ENCODE data around the gene KLHL9.

KLHL9 gene

GRCh38 chr9:21324047-21324446 lies 11.2 kb downstream of the KLHL9 start:
- no peak overlapping the region for H3K18ac ChIP-seq (ENCODE audit: low read length)
- no peak overlapping the region for H3K4me3 ChIP-seq (ENCODE audit: low read depth, low read length)
- no peak overlapping the region for H3K4me2 ChIP-seq (ENCODE audit: low read length)
- H4K91ac ChIP-seq (ENCODE audit: low read depth, low read length), result no peak overlapping the region
- peaks cover 0 to 5% of the 10 kb centered on the region in 2 experiments for H3K36me3 ChIP-seq (ENCODE audit: control insufficient read depth in 1 of 2, insufficient read depth in 2 of 2, low read length in 2 of 2)
- DNase-seq, result no peak
- no peak overlapping the region for H2AFZ ChIP-seq (ENCODE audit: insufficient read depth, low read length, poor library complexity)
- H3K79me2 ChIP-seq (ENCODE audit: control insufficient read depth, insufficient read depth, low read length, poor library complexity), result no peaks in the 10 kb centered on the region
- H3K27ac ChIP-seq (ENCODE audit: low read depth, low read length), result no peak overlapping the region
- no peak overlapping the region for H4K12ac ChIP-seq (ENCODE audit: low read depth, low read length)
- H2BK120ac ChIP-seq (ENCODE audit: insufficient read depth, low read length, poor library complexity), result no peak overlapping the region
- no peak overlapping the region for H3K4ac ChIP-seq (ENCODE audit: low read depth, low read length)
- no peak overlapping the region for H3K23ac ChIP-seq (ENCODE audit: low read length)
- WGBS (ENCODE audit: extremely low coverage, insufficient coverage, insufficient read length), result no CpG with 5 or more reads among the region's 4 CpGs
- no peak overlapping the region for H4K8ac ChIP-seq (ENCODE audit: low read depth, low read length)
- H3K79me1 ChIP-seq (ENCODE audit: low read length), result no peaks in the 10 kb centered on the region
- no peaks in the 10 kb centered on the region for H3K9me3 ChIP-seq (ENCODE audit: insufficient read depth, low read depth, low read length)
- H3K14ac ChIP-seq (ENCODE audit: low read length), result no peak overlapping the region
- H2BK12ac ChIP-seq (ENCODE audit: low read length), result no peak overlapping the region
- H3K4me1 ChIP-seq (ENCODE audit: control insufficient read depth in 1 of 2, insufficient read depth in 2 of 2, low read length in 2 of 2), result no peaks in the 10 kb centered on the region
- no peaks in the 10 kb centered on the region for H3K27me3 ChIP-seq (ENCODE audit: insufficient read depth, low read length)
- no peak overlapping the region for H2BK5ac ChIP-seq (ENCODE audit: low read depth, low read length, poor library complexity)
- H3K9ac ChIP-seq (ENCODE audit: low read length), result no peak overlapping the region
- no peak overlapping the region for H2AK5ac ChIP-seq (ENCODE audit: low read length)

- no peak overlapping the region for H3K4ac ChIP-seq (ENCODE audit: low read depth, low read length)
- no peak overlapping the region for H3K4me3 ChIP-seq (ENCODE audit: low read depth, low read length)
- no peak overlapping the region for H2BK120ac ChIP-seq (ENCODE audit: insufficient read depth, low read length, poor library complexity)
- H3K27ac ChIP-seq (ENCODE audit: low read depth, low read length), result no peak overlapping the region
- no peak overlapping the region for H2BK12ac ChIP-seq (ENCODE audit: low read length)
- no peak overlapping the region for H3K9ac ChIP-seq (ENCODE audit: low read length)
- H2AFZ ChIP-seq (ENCODE audit: insufficient read depth, low read length, poor library complexity), result no peak overlapping the region
- no peak overlapping the region for H4K12ac ChIP-seq (ENCODE audit: low read depth, low read length)
- no peaks in the 10 kb centered on the region for H3K9me3 ChIP-seq (ENCODE audit: insufficient read depth, low read depth, low read length)
- no peaks in the 10 kb centered on the region for H3K4me1 ChIP-seq (ENCODE audit: control insufficient read depth in 1 of 2, insufficient read depth in 2 of 2, low read length in 2 of 2)
- no peak overlapping the region for H3K14ac ChIP-seq (ENCODE audit: low read length)
- peaks cover 0 to 5% of the 10 kb centered on the region in 2 experiments for H3K36me3 ChIP-seq (ENCODE audit: control insufficient read depth in 1 of 2, insufficient read depth in 2 of 2, low read length in 2 of 2)
- WGBS (ENCODE audit: extremely low coverage, insufficient coverage, insufficient read length), result no CpG with 5 or more reads among the region's 5 CpGs
- no peaks in the 10 kb centered on the region for H3K79me1 ChIP-seq (ENCODE audit: low read length)
- no peak for DNase-seq
- no peak overlapping the region for H3K18ac ChIP-seq (ENCODE audit: low read length)
- H4K91ac ChIP-seq (ENCODE audit: low read depth, low read length), result no peak overlapping the region
- H3K4me2 ChIP-seq (ENCODE audit: low read length), result no peak overlapping the region
- H2BK5ac ChIP-seq (ENCODE audit: low read depth, low read length, poor library complexity), result no peak overlapping the region
- H4K8ac ChIP-seq (ENCODE audit: low read depth, low read length), result peak overlapping the region; percentile 28
- H3K79me2 ChIP-seq (ENCODE audit: control insufficient read depth, insufficient read depth, low read length, poor library complexity), result no peaks in the 10 kb centered on the region
- H3K23ac ChIP-seq (ENCODE audit: low read length), result no peak overlapping the region
- H3K27me3 ChIP-seq (ENCODE audit: insufficient read depth, low read length), result no peaks in the 10 kb centered on the region
- H2AK5ac ChIP-seq (ENCODE audit: low read length), result no peak overlapping the region
Observed at GRCh38 chr9:21322911-21323461, 12.2 kb downstream of the KLHL9 start.

- Histone ChIP-seq H3K27me3 (ENCODE audit: insufficient read depth, low read length) (no peaks in the 10 kb centered on the region), H4K8ac (ENCODE audit: low read depth, low read length) (no peak overlapping the region), H3K14ac (ENCODE audit: low read length) (no peak overlapping the region), H3K27ac (ENCODE audit: low read depth, low read length) (no peak overlapping the region), H4K12ac (ENCODE audit: low read depth, low read length) (no peak overlapping the region), H3K4ac (ENCODE audit: low read depth, low read length) (no peak overlapping the region), H2BK5ac (ENCODE audit: low read depth, low read length, poor library complexity) (no peak overlapping the region), H3K4me1 (ENCODE audit: control insufficient read depth in 1 of 2, insufficient read depth in 2 of 2, low read length in 2 of 2) (no peaks in the 10 kb centered on the region), H3K9me3 (ENCODE audit: insufficient read depth, low read depth, low read length) (no peaks in the 10 kb centered on the region), H2BK12ac (ENCODE audit: low read length) (no peak overlapping the region), H3K36me3 (ENCODE audit: control insufficient read depth in 1 of 2, insufficient read depth in 2 of 2, low read length in 2 of 2) (peaks cover 0 to 5% of the 10 kb centered on the region in 2 experiments), H3K9ac (ENCODE audit: low read length) (no peak overlapping the region), H2AFZ (ENCODE audit: insufficient read depth, low read length, poor library complexity) (no peak overlapping the region), H3K4me2 (ENCODE audit: low read length) (no peak overlapping the region), H4K91ac (ENCODE audit: low read depth, low read length) (no peak overlapping the region), H3K23ac (ENCODE audit: low read length) (no peak overlapping the region), H3K79me1 (ENCODE audit: low read length) (no peaks in the 10 kb centered on the region), H3K79me2 (ENCODE audit: control insufficient read depth, insufficient read depth, low read length, poor library complexity) (no peaks in the 10 kb centered on the region), H2AK5ac (ENCODE audit: low read length) (no peak overlapping the region), H3K18ac (ENCODE audit: low read length) (no peak overlapping the region), H2BK120ac (ENCODE audit: insufficient read depth, low read length, poor library complexity) (no peak overlapping the region), H3K4me3 (ENCODE audit: low read depth, low read length) (no peak overlapping the region)
- DNase-seq, result no peak
- no CpG with 5 or more reads among the region's 2 CpGs for WGBS (ENCODE audit: extremely low coverage, insufficient coverage, insufficient read length)
Observed at GRCh38 chr9:21320465-21320864, 14.7 kb downstream of the KLHL9 start.

GRCh38 chr9:21317956-21318923 lies 17.0 kb downstream of the KLHL9 start:
- no peak overlapping the region for H2BK120ac ChIP-seq (ENCODE audit: insufficient read depth, low read length, poor library complexity)
- no peak overlapping the region for H3K4me2 ChIP-seq (ENCODE audit: low read length)
- no peak overlapping the region for H2AFZ ChIP-seq (ENCODE audit: insufficient read depth, low read length, poor library complexity)
- H3K9me3 ChIP-seq (ENCODE audit: insufficient read depth, low read depth, low read length), result no peaks in the 10 kb centered on the region
- no peak overlapping the region for H2BK5ac ChIP-seq (ENCODE audit: low read depth, low read length, poor library complexity)
- no peak overlapping the region for H4K8ac ChIP-seq (ENCODE audit: low read depth, low read length)
- H3K23ac ChIP-seq (ENCODE audit: low read length), result peak overlapping the region; percentile 4
- no peaks in the 10 kb centered on the region for H3K79me2 ChIP-seq (ENCODE audit: control insufficient read depth, insufficient read depth, low read length, poor library complexity)
- no peak overlapping the region for H4K91ac ChIP-seq (ENCODE audit: low read depth, low read length)
- no peak overlapping the region for H3K27ac ChIP-seq (ENCODE audit: low read depth, low read length)
- peaks cover 0 to 2% of the 10 kb centered on the region in 2 experiments for H3K36me3 ChIP-seq (ENCODE audit: control insufficient read depth in 1 of 2, insufficient read depth in 2 of 2, low read length in 2 of 2)
- H2AK5ac ChIP-seq (ENCODE audit: low read length), result no peak overlapping the region
- no peak overlapping the region for H4K12ac ChIP-seq (ENCODE audit: low read depth, low read length)
- H3K4ac ChIP-seq (ENCODE audit: low read depth, low read length), result no peak overlapping the region
- H3K18ac ChIP-seq (ENCODE audit: low read length), result no peak overlapping the region
- H3K9ac ChIP-seq (ENCODE audit: low read length), result no peak overlapping the region
- no peaks in the 10 kb centered on the region for H3K27me3 ChIP-seq (ENCODE audit: insufficient read depth, low read length)
- WGBS (ENCODE audit: extremely low coverage, insufficient coverage, insufficient read length), result no CpG with 5 or more reads among the region's 7 CpGs
- H3K79me1 ChIP-seq (ENCODE audit: low read length), result no peaks in the 10 kb centered on the region
- H3K4me1 ChIP-seq (ENCODE audit: control insufficient read depth in 1 of 2, insufficient read depth in 2 of 2, low read length in 2 of 2), result no peaks in the 10 kb centered on the region
- no peak overlapping the region for H3K4me3 ChIP-seq (ENCODE audit: low read depth, low read length)
- H3K14ac ChIP-seq (ENCODE audit: low read length), result no peak overlapping the region
- H2BK12ac ChIP-seq (ENCODE audit: low read length), result no peak overlapping the region
- DNase-seq, result peak; percentile 10 to 64
